H1 (cell line): ENCODE measurements around the gene CCDC7. TPM values are rescaled to one million over a fixed set of nuclear protein-coding genes. Genes with fewer than 3 reads are reported as not detected.

Experiments
- CREB1 ChIP-seq: IDR thresholded peaks from 2 replicates; pipeline ENCODE4 v1.6.1; 2012; ENCODE audit warnings: inconsistent platforms
- EP300 ChIP-seq, 2 experiments: IDR thresholded peaks; 1 replicate in 1 of 2; 2 replicates in 1 of 2; pipeline ENCODE4 v1.6.1; 2011 to 2012; ENCODE audit warnings: low read depth in 2 of 2, low read length in 2 of 2, mild to moderate bottlenecking in 2 of 2, borderline replicate concordance in 1 of 2, inconsistent platforms in 1 of 2, moderate library complexity in 1 of 2
- EZH2 ChIP-seq: fragments of 200-600 bp; sonication (generic); IDR thresholded peaks from 2 replicates; pipeline ENCODE4 v1.7.1; 2012; ENCODE audit warnings: low read depth, mild to moderate bottlenecking, moderate library complexity, low read length, inconsistent platforms; ENCODE audit not compliant: severe bottlenecking
- KDM5A ChIP-seq: fragments of 200-600 bp; IDR thresholded peaks from 2 replicates; pipeline ENCODE4 v1.7.1; 2012; ENCODE audit warnings: mild to moderate bottlenecking, low read length, inconsistent platforms, mixed read lengths
- PHF8 ChIP-seq: fragments of 200-600 bp; sonication (generic); conservative IDR thresholded peaks from 2 replicates; pipeline ENCODE4 v1.7.1; 2012; ENCODE audit warnings: low read depth, mild to moderate bottlenecking, inconsistent platforms, low read length, moderate library complexity
- SIN3A ChIP-seq, 2 experiments: IDR thresholded peaks in 1 of 2; conservative IDR thresholded peaks in 1 of 2; 2 replicates each; pipeline ENCODE4 v1.6.1; 2011 to 2012; ENCODE audit warnings: low read length in 2 of 2, improper control_type of control experiment in 1 of 2, low read depth in 1 of 2, mild to moderate bottlenecking in 1 of 2
- SUZ12 ChIP-seq: fragments of 200-600 bp; sonication (generic); IDR thresholded peaks from 2 replicates; pipeline ENCODE4 v1.6.1; 2012; ENCODE audit warnings: mild to moderate bottlenecking, inconsistent platforms, low read length, moderate library complexity, mixed read lengths
- polyA plus RNA-seq, 7 experiments: library from polyadenylated mRNA; depleted of rRNA in 3 of 7; stranded (reverse) in 5 of 7; unstranded in 2 of 7; fragments of >200 nt in 5 of 7; fragments of 200-250 nt in 2 of 7; gene quantifications; 1 replicate in 5 of 7; 2 replicates in 1 of 7; 4 replicates in 1 of 7; pipeline versions ENCODE4 v1.2.1 to v1.2.3, GENCODE V29; 2011 to 2013; ENCODE audit warnings: missing spikeins in 2 of 7, mixed read lengths in 2 of 7
- total RNA-seq: library from RNA; stranded (reverse); fragmentation: NEBNext Ultra II Directional; extraction: Animal tissue kit (Norgen Biotek cat#: 25700); gene quantifications from 2 replicates; pipeline ENCODE4 v1.2.1, GENCODE V29; 2021
- TF ChIP-seq, protein P1 (sequence below): IDR thresholded peaks from 2 replicates; pipeline ENCODE4 v1.6.1; 2012; ENCODE audit warnings: low read length, inconsistent platforms

The CCDC7 gene
- total and polyA plus RNA-seq, 2 of the 8 experiments (the other 6 are each of a cell fraction or from before 2014, with no cell fraction given), result 0.18 to 0.74 TPM

DNA sequence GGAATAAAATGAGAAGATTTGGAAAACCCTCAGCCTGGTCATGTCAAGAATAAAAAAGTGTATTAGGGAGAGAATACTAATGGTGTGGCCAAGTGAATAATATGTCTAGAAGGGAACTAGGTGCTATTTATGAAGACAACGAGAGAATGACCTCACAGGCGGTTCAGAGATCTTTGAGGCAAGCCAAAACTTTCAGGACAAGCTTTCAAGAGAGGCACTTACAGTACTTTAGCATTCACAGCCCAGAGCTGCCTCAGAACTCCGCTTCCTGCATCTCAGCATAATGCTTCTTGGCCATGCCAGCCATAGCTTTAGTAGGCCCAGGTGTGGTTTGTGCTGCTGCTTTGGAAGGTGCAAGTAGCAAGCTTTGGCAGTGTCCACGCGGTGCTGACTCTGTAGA is 37.2 kb upstream of the CCDC7 start (continued):
- TF ChIP-seq PHF8 (no peak), SUZ12 (no peak), KDM5A (no peak), CREB1 (no peak), SIN3A (conservative IDR thresholded peaks at IDR 0.05 in 1 of 2, IDR thresholded peaks at IDR 0.05 in 1 of 2; ENCODE audit: low read depth in 1 of 2, low read length in 2 of 2) (no peak), EP300 (IDR thresholded peaks at IDR 0.05; ENCODE audit: borderline replicate concordance in 1 of 2, low read depth in 2 of 2, low read length in 2 of 2) (no peak), EZH2 (no peak)
- TF ChIP-seq, protein P1, sequence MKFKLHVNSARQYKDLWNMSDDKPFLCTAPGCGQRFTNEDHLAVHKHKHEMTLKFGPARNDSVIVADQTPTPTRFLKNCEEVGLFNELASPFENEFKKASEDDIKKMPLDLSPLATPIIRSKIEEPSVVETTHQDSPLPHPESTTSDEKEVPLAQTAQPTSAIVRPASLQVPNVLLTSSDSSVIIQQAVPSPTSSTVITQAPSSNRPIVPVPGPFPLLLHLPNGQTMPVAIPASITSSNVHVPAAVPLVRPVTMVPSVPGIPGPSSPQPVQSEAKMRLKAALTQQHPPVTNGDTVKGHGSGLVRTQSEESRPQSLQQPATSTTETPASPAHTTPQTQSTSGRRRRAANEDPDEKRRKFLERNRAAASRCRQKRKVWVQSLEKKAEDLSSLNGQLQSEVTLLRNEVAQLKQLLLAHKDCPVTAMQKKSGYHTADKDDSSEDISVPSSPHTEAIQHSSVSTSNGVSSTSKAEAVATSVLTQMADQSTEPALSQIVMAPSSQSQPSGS, result no peak
- TF ChIP-seq, all 59 proteins: peak for 0
